GM12878 (cell line): Measurements from ENCODE around the gene UBASH3A. TPM values are rescaled to one million over a fixed set of nuclear protein-coding genes. Genes with fewer than 3 reads are reported as not detected.

Experiments
- ATAC-seq: fragments of 200-7000 bp; cut with Tn5 transposase; 3 replicates; pipeline ENCODE4 v1.9.1; 2020; ENCODE audit warnings: mild to moderate bottlenecking, moderate library complexity
- BruUV-seq: library from RNA; stranded (reverse); fragments of 400-500 nt; replicated peaks from 2 replicates; lab custom pipeline; 2021; lab: Mats Ljungman, UMichigan
- CTCF ChIA-PET: fragments of 300-600 bp; sonication (Branson Sonifier 250); formaldehyde crosslinking; extraction: SDS; loops from one replicate; lab custom pipeline; 2021; ENCODE audit warnings: inconsistent platforms; lab: Yijun Ruan, JAX
- POLR2A ChIA-PET: fragments of 350-600 bp; formaldehyde crosslinking; extraction: SDS; loops from one replicate; lab custom pipeline; 2021; ENCODE audit warnings: inconsistent platforms; lab: Charles Lee
- RAD21 ChIA-PET: fragments of 300-600 bp; sonication (Branson Sonifier 250); formaldehyde crosslinking; loops from one replicate; lab custom pipeline; 2023; ENCODE audit warnings: antibody characterized with exemption; ENCODE audit not compliant: unreplicated experiment; lab: Charles Lee
- SMC1A ChIA-PET: fragments of 300-600 bp; sonication (Branson Sonifier 250); formaldehyde crosslinking; loops from one replicate; lab custom pipeline; 2023; ENCODE audit not compliant: unreplicated experiment, uncharacterized antibody; lab: Charles Lee
- DNase-seq: peaks from one replicate; pipeline ENCODE4 v3.0.0-alpha.2; 2011; ENCODE audit warnings: low read depth, low spot score
- FAIRE-seq: peaks from 3 replicates; lab custom pipeline; 2011; peaks lifted over from hg19 to GRCh38; lab: Jason Lieb, UNC
- H2AFZ ChIP-seq: 2 replicates; pipeline ENCODE4 v1.6.0; 2011; ENCODE audit warnings: low read depth, low read length, control low read depth; ENCODE audit not compliant: control insufficient read depth
- H3K27ac ChIP-seq: 2 replicates; pipeline ENCODE4 v1.5.1; 2011; ENCODE audit warnings: control low read depth; ENCODE audit not compliant: control insufficient read depth, insufficient read depth
- H3K27me3 ChIP-seq, 2 experiments: replicated peaks in 1 of 2; 2 replicates each; pipeline versions ENCODE4 v1.6.0 to v1.6.1; 2011; ENCODE audit warnings: low read length in 1 of 2; ENCODE audit not compliant: control insufficient read depth in 2 of 2, insufficient read depth in 2 of 2
- H3K36me3 ChIP-seq, 2 experiments: 2 replicates each; pipeline ENCODE4 v1.5.1; 2011; ENCODE audit warnings: low read length in 1 of 2; ENCODE audit not compliant: control insufficient read depth in 2 of 2, insufficient read depth in 2 of 2
- H3K4me1 ChIP-seq: 2 replicates; pipeline ENCODE4 v1.6.1; 2011; ENCODE audit warnings: mild to moderate bottlenecking, low read length, moderate library complexity, mixed read lengths; ENCODE audit not compliant: control insufficient read depth, insufficient read depth
- H3K4me2 ChIP-seq: 2 replicates; pipeline ENCODE4 v1.6.0; 2011; ENCODE audit warnings: control low read depth; ENCODE audit not compliant: control insufficient read depth, insufficient read depth
- H3K4me3 ChIP-seq: fragments of 200-600 bp; sonication (generic); 2 replicates; pipeline ENCODE4 v1.5.1; 2016
- H3K79me2 ChIP-seq: 2 replicates; pipeline ENCODE4 v1.6.0; 2011; ENCODE audit warnings: low read length; ENCODE audit not compliant: control insufficient read depth, insufficient read depth
- H3K9ac ChIP-seq: 2 replicates; pipeline ENCODE4 v1.8.0; 2011; ENCODE audit warnings: low read length, control low read depth, mixed read lengths; ENCODE audit not compliant: control insufficient read depth, insufficient read depth
- H3K9me3 ChIP-seq: replicated peaks from 3 replicates; pipeline ENCODE4 v1.5.1; 2011; ENCODE audit warnings: mild to moderate bottlenecking, low read length; ENCODE audit not compliant: control insufficient read depth, insufficient read depth
- H4K20me1 ChIP-seq: 2 replicates; pipeline ENCODE4 v1.6.0; 2011; ENCODE audit not compliant: control insufficient read depth, insufficient read depth
- CREB1 ChIP-seq: IDR thresholded peaks from 2 replicates; pipeline ENCODE4 v1.6.1; 2012; ENCODE audit warnings: low read depth, mild to moderate bottlenecking, inconsistent platforms
- EED ChIP-seq: sonication (generic); IDR thresholded peaks from 2 replicates; pipeline ENCODE4 v1.6.1; 2016; ENCODE audit warnings: antibody characterized with exemption, low read depth
- KLF5 ChIP-seq: fragments of 450-650 bp; IDR thresholded peaks from 2 replicates; pipeline ENCODE4 v1.6.1; 2014; ENCODE audit warnings: mild to moderate bottlenecking; ENCODE audit not compliant: partially characterized antibody
- RBBP5 ChIP-seq: fragments of 200-600 bp; sonication (generic); conservative IDR thresholded peaks from 2 replicates; pipeline ENCODE4 v1.6.1; 2016
- RELA ChIP-seq: fragments of 450-650 bp; IDR thresholded peaks from 2 replicates; pipeline ENCODE4 v1.8.0; 2014; ENCODE audit warnings: borderline replicate concordance; ENCODE audit not compliant: partially characterized antibody
- WGBS: methylation state at CpG from one replicate; pipeline ENCODE4 v1.1.6; 2016; ENCODE audit warnings: low lambda C conversion rate; ENCODE audit not compliant: insufficient replicate concordance, insufficient coverage; ENCODE audit errors: missing lambda C conversion rate; 5-methylcytosine and 5-hydroxymethylcytosine counted together
- in situ Hi-C: fragments of 300-500 bp; cut with MboI; formaldehyde crosslinking; loops from 9 replicates; pipeline ENCODE4 v1.14.3; 2018; ENCODE audit warnings: mixed read lengths
- intact Hi-C: fragments of 100-400 bp; cut with micrococcal nuclease; formaldehyde crosslinking; loops from one replicate; pipeline ENCODE4 v1.14.2; 2022; ENCODE audit not compliant: unreplicated experiment
- polyA plus RNA-seq, 11 experiments: library from polyadenylated mRNA; depleted of rRNA in 4 of 11; unstranded in 6 of 11; stranded (reverse) in 5 of 11; fragments of >200 nt; fragmentation: Nextera tagmentation in 4 of 11; fragmentation: Illumina TruSeq in 1 of 11; extraction: Ambion mirVana in 4 of 11; extraction: Trizol in 1 of 11; gene quantifications; 1 replicate in 1 of 11; 2 replicates in 10 of 11; pipeline versions ENCODE4 v1.2.1 to v1.2.3, GENCODE V29; 2011 to 2016; ENCODE audit warnings: inconsistent platforms in 2 of 11, missing spikeins in 2 of 11, low read depth in 1 of 11
- total RNA-seq, 4 experiments: library from RNA; depleted of rRNA in 3 of 4; stranded (reverse); fragments of >200 nt in 3 of 4; fragmentation: Illumina TruSeq in 1 of 4; extraction: Trizol in 1 of 4; gene quantifications; 2 replicates each; pipeline versions ENCODE4 v1.2.1 to v1.2.3, GENCODE V29; 2013 to 2021
- TF ChIP-seq, protein P1 (sequence below): fragments of 450-650 bp; formaldehyde crosslinking; IDR thresholded peaks from 2 replicates; pipeline ENCODE4 v1.5.0; 2022; ENCODE audit warnings: mild to moderate bottlenecking, missing genetic modification characterization
- TF ChIP-seq, protein P2 (sequence below): IDR thresholded peaks from 2 replicates; pipeline ENCODE4 v1.6.1; 2011; ENCODE audit warnings: low read depth, mild to moderate bottlenecking, low read length, moderate library complexity, borderline replicate concordance; ENCODE audit errors: extremely low read depth
- TF ChIP-seq, protein P3 (sequence below): fragments of 150-350 bp; IDR thresholded peaks from 2 replicates; pipeline ENCODE4 v1.6.1; 2014; ENCODE audit warnings: mild to moderate bottlenecking, low read depth, low read length
- TF ChIP-seq, protein P4 (sequence below): fragments of 450-650 bp; IDR thresholded peaks from 2 replicates; pipeline ENCODE4 v1.6.1; 2017; ENCODE audit warnings: mild to moderate bottlenecking, low read depth, inconsistent platforms; ENCODE audit not compliant: poor library complexity, severe bottlenecking
- TF ChIP-seq, protein P5 (sequence below): IDR thresholded peaks from 2 replicates; pipeline ENCODE4 v1.6.1; 2012; ENCODE audit warnings: low read depth, low read length, improper control_type of control experiment

The UBASH3A gene
- total and polyA plus RNA-seq, 10 of the 15 experiments (the other 5 are each of a cell fraction or from before 2014, with no cell fraction given): 0.04 to 0.39 (median 0.23) TPM; not detected in 1

DNA sequence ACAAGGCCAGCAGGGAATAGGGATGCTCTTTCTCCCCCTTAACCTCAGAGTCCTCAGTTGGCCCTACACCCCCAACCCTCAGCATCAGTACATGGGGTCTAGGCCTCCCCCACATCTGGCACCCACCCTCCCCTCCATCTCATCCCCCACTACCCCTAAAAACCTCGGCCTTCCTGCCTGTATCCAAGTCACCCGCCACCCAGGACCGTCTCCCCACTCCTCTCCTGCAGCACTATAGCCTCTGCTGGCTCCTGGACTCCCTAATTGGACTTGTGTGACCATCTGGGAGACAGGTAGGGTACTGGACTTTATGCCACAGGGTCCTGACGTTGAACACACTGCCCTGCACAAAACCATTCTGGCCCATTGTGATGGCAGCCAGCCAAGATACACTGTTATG, 86.3 kb downstream of the UBASH3A start:
- H3K4me3 ChIP-seq: no peak overlapping the region
- TF ChIP-seq RELA (no peak), KLF5 (no peak), CREB1 (no peak), EED (no peak), RBBP5 (no peak)
- TF ChIP-seq, protein P1, sequence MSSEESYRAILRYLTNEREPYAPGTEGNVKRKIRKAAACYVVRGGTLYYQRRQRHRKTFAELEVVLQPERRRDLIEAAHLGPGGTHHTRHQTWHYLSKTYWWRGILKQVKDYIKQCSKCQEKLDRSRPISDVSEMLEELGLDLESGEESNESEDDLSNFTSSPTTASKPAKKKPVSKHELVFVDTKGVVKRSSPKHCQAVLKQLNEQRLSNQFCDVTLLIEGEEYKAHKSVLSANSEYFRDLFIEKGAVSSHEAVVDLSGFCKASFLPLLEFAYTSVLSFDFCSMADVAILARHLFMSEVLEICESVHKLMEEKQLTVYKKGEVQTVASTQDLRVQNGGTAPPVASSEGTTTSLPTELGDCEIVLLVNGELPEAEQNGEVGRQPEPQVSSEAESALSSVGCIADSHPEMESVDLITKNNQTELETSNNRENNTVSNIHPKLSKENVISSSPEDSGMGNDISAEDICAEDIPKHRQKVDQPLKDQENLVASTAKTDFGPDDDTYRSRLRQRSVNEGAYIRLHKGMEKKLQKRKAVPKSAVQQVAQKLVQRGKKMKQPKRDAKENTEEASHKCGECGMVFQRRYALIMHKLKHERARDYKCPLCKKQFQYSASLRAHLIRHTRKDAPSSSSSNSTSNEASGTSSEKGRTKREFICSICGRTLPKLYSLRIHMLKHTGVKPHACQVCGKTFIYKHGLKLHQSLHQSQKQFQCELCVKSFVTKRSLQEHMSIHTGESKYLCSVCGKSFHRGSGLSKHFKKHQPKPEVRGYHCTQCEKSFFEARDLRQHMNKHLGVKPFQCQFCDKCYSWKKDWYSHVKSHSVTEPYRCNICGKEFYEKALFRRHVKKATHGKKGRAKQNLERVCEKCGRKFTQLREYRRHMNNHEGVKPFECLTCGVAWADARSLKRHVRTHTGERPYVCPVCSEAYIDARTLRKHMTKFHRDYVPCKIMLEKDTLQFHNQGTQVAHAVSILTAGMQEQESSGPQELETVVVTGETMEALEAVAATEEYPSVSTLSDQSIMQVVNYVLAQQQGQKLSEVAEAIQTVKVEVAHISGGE: no peak
- TF ChIP-seq, protein P2, sequence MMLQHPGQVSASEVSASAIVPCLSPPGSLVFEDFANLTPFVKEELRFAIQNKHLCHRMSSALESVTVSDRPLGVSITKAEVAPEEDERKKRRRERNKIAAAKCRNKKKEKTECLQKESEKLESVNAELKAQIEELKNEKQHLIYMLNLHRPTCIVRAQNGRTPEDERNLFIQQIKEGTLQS: no peak
- TF ChIP-seq, protein P3, sequence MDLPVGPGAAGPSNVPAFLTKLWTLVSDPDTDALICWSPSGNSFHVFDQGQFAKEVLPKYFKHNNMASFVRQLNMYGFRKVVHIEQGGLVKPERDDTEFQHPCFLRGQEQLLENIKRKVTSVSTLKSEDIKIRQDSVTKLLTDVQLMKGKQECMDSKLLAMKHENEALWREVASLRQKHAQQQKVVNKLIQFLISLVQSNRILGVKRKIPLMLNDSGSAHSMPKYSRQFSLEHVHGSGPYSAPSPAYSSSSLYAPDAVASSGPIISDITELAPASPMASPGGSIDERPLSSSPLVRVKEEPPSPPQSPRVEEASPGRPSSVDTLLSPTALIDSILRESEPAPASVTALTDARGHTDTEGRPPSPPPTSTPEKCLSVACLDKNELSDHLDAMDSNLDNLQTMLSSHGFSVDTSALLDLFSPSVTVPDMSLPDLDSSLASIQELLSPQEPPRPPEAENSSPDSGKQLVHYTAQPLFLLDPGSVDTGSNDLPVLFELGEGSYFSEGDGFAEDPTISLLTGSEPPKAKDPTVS: no peak
- TF ChIP-seq, protein P4, sequence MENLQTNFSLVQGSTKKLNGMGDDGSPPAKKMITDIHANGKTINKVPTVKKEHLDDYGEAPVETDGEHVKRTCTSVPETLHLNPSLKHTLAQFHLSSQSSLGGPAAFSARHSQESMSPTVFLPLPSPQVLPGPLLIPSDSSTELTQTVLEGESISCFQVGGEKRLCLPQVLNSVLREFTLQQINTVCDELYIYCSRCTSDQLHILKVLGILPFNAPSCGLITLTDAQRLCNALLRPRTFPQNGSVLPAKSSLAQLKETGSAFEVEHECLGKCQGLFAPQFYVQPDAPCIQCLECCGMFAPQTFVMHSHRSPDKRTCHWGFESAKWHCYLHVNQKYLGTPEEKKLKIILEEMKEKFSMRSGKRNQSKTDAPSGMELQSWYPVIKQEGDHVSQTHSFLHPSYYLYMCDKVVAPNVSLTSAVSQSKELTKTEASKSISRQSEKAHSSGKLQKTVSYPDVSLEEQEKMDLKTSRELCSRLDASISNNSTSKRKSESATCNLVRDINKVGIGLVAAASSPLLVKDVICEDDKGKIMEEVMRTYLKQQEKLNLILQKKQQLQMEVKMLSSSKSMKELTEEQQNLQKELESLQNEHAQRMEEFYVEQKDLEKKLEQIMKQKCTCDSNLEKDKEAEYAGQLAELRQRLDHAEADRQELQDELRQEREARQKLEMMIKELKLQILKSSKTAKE: no peak
- TF ChIP-seq, protein P5, sequence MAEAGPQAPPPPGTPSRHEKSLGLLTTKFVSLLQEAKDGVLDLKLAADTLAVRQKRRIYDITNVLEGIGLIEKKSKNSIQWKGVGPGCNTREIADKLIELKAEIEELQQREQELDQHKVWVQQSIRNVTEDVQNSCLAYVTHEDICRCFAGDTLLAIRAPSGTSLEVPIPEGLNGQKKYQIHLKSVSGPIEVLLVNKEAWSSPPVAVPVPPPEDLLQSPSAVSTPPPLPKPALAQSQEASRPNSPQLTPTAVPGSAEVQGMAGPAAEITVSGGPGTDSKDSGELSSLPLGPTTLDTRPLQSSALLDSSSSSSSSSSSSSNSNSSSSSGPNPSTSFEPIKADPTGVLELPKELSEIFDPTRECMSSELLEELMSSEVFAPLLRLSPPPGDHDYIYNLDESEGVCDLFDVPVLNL: no peak
- H3K79me2 ChIP-seq: no peaks in the 10 kb centered on the region
- no peaks in the 10 kb centered on the region for H3K36me3 ChIP-seq
- H3K4me2 ChIP-seq: no peak overlapping the region
- ChIA-PET POLR2A (interaction anchor here (1.0 to 1.2 kb wide), 2 partner anchors 16 to 46 kb away, joined by 3 to 4 read pairs; no protein-coding TSS in a partner anchor), RAD21 (interaction anchor here (0.6 to 4.0 kb wide), 4 partner anchors 9 to 46 kb away, joined by 3 to 16 read pairs (median 6); no protein-coding TSS in a partner anchor), SMC1A (interaction anchor here (1.4 kb wide), 1 partner anchor 11 kb away, joined by 8 read pairs; no protein-coding TSS in a partner anchor), CTCF (interaction anchor here (0.8 to 1.4 kb wide), 5 partner anchors 9 to 23 kb away, joined by 3 to 4 read pairs (median 3); no protein-coding TSS in a partner anchor)
- intact Hi-C loops: no loop called here
- BruUV-seq: no TSS peak
- H2AFZ ChIP-seq: no peak overlapping the region
- DNase-seq: no peak
- H3K9me3 ChIP-seq: no peaks in the 10 kb centered on the region; the same call in 2 of the 3 replicates
- no peak overlapping the region for H3K27ac ChIP-seq
- no peaks in the 10 kb centered on the region for H3K27me3 ChIP-seq
- in situ Hi-C loops: no loop called here
- H3K9ac ChIP-seq: no peak overlapping the region
- H3K4me1 ChIP-seq: peaks cover 5% of the 10 kb centered on the region; the same call in 1 of the 2 replicates
- H4K20me1 ChIP-seq: no peaks in the 10 kb centered on the region
- no peak for FAIRE-seq
- 64% methylated on average over 3 of the region's 4 CpGs for WGBS
- no peak for ATAC-seq
